SW480 (cell line): ENCODE results near the gene ALDOA.

Experiments used
- DNase-seq: peaks from one replicate; pipeline ENCODE4 v3.0.0-alpha.2; 2016; ENCODE audit warnings: low spot score

ALDOA gene

DNA sequence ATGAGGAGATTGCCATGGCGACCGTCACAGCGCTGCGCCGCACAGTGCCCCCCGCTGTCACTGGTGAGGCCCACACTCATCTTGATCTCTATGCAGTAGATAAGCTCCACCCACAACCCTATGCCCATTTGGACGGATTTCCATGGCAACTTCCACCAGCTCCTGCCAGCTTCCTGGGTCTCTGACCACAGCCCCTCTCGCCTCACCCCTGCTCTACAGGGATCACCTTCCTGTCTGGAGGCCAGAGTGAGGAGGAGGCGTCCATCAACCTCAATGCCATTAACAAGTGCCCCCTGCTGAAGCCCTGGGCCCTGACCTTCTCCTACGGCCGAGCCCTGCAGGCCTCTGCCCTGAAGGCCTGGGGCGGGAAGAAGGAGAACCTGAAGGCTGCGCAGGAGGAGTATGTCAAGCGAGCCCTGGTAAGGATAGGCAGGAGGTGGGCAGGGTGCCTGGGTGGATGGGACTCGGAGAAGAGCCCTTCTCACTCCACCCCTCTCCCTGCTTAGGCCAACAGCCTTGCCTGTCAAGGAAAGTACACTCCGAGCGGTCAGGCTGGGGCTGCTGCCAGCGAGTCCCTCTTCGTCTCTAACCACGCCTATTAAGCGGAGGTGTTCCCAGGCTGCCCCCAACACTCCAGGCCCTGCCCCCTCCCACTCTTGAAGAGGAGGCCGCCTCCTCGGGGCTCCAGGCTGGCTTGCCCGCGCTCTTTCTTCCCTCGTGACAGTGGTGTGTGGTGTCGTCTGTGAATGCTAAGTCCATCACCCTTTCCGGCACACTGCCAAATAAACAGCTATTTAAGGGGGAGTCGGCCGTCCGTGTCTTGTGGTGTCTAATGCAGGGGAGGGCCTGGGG, 4.3 kb downstream of the ALDOA start:
- DNase-seq = no peak

GRCh38 chr16:30070490-30070889, 4.9 kb downstream of the ALDOA start:
- no peak for DNase-seq

GRCh38 chr16:30075503-30076275, 10.1 kb downstream of the ALDOA start, which contains the start of gene PPP4C:
PPP4C (plus strand) TSS chr16:30075994; CDS start chr16:30076378, 384 bp downstream.
- DNase-seq = peak; percentile 88

GRCh38 chr16:30076276-30076791, 10.8 kb downstream of the ALDOA start:
- no peak for DNase-seq

GRCh38 chr16:30077656-30078055, 12.1 kb downstream of the ALDOA start:
- no peak for DNase-seq

GRCh38 chr16:30078744-30079143, 13.2 kb downstream of the ALDOA start:
- no peak for DNase-seq

DNA sequence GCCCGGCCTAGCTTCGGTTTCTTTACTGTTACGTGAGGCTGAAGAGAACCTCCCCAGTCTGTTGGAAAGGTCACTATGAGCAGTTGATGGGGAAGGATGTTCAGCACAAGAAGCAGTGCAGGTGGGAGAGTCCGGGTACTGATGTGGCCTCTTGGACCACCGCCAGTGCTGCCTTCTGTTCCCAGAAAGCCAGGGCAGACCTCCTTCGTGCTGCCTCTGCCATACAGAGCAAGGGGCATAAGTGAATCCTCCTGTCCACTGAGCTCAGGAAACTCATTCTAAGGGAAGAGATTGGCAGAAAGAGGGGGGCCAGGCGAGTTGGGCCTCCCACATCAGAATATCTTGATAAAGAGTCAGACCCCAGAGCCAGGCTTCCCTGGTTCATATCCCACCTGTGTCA, 13.9 kb downstream of the ALDOA start:
- no peak for DNase-seq

- no peak for DNase-seq
These were observed 17.1 kb downstream of the ALDOA start for GRCh38 chr16:30082545-30083090.

DNA sequence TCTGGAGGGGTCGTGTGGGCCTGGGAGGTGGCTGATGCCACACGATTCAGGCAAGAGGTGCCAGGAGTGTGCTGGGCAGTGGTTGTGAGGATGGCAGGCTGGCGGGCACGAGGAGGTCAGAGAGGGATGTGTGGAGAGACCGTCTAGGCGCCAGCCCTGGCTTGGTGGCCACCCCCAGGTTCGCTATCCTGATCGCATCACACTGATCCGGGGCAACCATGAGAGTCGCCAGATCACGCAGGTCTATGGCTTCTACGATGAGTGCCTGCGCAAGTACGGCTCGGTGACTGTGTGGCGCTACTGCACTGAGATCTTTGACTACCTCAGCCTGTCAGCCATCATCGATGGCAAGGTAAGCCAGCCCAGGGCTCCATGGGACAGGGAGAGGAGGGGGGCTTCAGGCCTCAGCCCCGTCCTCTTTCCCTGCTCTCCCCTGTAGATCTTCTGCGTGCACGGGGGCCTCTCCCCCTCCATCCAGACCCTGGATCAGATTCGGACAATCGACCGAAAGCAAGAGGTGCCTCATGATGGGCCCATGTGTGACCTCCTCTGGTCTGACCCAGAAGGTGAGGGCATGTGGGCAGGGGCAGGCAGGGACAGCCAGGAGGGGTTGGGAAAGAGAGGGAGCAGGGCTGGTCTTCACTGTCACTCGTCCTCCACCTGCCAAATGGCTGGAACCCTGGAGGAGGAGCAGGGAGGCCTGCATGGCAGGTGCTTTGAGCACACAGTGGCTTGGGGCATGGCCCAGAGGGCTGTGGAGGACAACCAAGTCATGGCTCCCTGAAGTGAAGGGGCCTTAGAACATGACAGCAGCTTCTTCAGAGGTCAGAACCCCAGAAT, 17.9 kb downstream of the ALDOA start:
- DNase-seq = no peak

DNA sequence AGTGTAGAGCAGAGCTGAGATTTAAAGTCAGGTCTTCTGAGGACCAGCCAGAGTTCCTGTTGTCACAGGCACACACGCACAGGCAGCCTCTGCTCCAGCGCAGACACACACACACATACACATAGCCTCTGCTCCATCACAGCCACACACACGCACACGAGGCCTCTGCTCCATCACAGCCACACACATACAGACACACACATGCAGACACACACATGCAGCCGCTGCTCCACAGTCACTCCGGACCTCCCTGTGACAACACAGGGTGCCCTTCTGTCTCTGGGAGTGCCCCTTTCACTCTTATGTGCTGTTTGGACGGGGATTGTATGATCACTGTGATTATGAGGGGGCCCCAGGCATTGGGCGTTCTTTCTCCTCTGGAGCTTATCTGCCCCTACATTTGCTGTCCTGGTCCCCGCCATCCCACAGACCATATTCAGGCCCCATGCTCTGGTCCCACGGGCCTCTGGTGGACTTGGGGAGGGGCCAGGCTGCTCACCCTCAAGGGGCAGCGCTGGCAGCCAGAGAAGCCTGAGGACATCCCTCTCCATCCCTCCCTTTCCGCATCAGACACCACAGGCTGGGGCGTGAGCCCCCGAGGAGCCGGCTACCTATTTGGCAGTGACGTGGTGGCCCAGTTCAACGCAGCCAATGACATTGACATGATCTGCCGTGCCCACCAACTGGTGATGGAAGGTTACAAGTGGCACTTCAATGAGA, 18.7 kb downstream of the ALDOA start:
- no peak for DNase-seq

DNA sequence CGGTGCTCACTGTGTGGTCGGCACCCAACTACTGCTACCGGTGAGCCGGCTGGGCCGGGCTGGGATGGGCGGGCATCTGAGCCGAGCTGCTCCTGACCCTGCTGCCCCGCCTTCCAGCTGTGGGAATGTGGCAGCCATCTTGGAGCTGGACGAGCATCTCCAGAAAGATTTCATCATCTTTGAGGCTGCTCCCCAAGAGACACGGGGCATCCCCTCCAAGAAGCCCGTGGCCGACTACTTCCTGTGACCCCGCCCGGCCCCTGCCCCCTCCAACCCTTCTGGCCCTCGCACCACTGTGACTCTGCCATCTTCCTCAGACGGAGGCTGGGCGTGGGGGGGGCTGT, 19.2 kb downstream of the ALDOA start:
- no peak for DNase-seq

DNA sequence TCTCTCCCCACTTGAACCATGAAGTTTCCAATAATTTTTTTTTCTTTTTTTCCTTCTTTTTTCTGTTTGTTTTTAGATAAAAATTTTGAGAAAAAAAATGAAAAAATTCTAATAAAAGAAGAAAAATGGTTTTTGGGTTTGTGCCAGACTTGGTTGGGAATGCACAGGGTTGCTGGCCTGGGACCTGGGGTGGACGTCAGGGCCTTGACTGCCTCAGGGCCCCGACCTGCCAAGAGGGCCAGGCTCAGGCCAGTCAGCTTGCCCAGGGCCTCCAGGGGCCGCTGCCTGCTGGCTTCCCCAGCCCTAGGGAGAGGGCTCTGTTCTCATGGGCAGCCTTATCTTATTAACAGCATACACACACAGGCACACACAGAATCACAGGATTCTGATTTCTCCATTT, 19.7 kb downstream of the ALDOA start:
- no peak for DNase-seq

DNA sequence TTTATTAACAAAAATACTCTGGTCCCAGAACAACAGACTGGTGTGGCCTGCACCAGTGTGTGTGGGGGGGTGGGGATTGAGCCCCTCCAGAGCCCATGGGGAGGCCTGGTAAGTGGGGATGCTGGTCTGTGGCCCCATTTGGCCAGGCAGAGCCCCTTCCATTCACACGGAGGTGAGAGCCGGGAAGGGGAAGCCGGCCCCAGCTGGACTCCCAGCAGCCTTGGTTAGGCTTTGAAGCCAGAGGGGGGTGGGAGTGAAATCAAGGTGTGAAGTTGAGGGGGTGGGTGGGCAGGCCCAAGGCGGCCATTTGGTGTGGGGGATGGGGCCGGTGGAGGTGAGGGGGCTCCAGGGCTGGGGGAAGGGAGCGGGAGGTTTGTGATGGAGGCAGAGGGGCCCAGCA, 20.3 kb downstream of the ALDOA start:
- no peak for DNase-seq

DNA sequence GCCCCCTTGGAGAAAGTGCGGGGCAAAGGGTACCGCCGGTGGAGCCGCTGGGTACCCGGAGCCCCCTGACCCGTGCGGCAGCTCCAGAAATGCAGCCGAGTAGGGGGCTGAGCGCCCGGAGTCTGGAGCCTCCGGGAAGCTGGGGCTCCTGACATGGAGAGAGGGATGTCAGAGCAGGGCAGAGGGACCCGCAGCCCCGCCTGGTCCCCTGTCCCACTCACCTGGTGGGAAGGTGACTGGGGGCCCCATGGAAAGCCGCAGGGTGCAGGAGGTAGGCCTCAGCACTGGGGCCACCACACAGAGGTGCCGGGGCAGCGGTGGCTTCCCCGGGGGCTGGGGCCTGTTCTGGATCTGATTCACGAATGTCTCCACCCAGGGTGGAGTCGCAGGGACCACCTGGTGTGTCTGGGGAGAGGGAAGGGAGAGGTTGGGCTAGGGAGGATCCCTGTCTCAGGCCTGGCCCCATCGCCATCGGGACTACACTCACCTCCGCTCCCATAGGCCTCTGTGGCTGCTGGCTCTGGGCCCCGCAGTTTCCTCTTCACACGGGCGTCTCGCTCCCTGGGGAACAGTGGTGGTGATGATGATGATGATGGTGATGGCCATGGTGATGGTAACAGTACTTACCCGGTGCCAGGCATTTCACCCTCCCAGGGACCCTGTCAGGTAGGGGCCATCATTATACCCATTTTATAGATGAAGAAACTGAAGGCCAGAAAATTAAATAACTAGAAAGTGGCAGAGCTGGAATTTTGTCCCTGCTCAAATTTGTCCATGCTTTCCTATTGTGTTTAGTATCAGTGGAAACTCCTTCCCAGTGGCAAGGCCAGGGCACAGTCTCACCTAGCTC, 21.0 kb downstream of the ALDOA start:
- DNase-seq = no peak

DNA sequence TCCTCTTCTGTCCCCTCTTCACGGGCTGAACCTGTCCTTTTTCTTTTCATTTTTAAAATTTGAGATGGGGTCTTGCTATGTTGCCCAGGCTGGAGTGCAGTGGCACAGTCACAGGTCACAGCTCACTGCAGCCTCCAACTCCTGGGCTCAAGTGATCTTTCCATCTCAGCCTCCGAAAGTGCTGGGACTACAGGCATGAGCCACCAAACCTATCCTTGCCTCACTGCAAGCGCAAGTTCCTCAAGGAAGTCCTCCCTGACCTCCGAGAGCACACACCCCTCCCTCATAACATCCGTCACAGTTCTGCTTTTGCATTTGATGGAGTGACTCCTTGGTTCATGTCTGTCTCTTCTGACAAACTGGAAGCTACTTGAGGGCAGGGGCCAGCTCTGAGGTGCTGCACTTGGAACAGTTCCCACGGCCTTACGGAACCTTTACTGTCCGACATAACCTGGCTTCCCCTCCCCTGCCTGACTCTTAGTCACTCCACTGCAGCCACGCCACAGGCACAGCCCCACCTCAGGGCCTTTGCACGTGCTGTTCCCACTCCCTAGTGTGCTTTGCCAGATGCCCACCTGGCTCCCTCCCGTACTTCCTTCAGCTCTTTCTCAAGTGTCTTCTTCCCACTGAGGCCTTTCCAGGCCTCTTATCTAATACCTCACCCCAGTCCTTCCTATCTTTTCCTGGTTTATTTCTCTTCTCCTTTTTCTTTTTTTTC, 21.8 kb downstream of the ALDOA start:
- no peak for DNase-seq

- no peak for DNase-seq
These were observed 22.8 kb downstream of the ALDOA start for GRCh38 chr16:30088237-30088831.

DNA sequence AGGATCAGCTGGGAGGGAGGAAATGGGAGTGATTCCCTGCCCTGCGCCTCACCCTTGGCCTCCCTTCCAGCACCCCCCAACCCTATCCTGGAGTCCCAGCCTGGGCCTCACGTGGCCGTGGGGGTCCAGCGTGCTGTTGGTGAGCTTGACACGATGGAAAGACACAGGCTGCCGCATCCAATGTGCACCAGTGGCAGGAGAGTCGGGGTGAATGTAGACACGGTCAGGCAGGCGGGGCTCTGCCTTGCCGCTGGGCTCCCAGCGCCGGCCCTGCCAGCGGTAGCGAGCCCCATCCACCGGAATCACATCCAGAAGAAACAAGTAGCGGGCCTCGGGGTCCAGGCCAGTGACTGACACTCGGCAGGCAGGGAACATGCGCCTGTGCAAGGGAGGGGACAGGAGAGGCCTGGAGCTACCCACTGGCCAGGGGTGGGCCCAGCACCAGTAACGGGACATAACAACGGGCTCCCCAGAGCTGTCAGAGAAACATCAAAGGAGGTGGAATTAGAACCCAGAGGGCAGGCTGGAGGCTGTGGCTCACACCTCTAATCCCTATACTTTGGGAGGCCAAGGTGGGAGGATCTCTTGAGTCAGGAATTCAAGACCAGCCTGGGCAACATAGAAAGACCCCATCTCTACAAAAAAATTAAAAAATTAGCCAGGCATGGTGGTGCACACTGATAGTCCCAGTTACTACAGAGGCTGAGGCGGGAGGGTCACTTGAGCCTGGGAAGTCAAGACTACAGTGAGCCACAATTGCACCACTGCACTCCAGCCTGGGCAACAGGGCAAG, 23.5 kb downstream of the ALDOA start:
- no peak for DNase-seq

GRCh38 chr16:30090610-30091331, 25.2 kb downstream of the ALDOA start:
- DNase-seq = no peak
